Right renal cortex interstitium (tissue), 3 donors: ENCODE measurements around the gene HIRA. TPM values are rescaled to one million over a fixed set of nuclear protein-coding genes. Genes with fewer than 3 reads are reported as not detected.

Source experiments
- DNase-seq, 3 donors: peaks; one replicate each; pipeline ENCODE4 v3.0.0-alpha.2; 2013; ENCODE audit warnings: low read depth in 3 of 3, low spot score in 2 of 3
- polyA plus RNA-seq, 3 donors: library from polyadenylated mRNA; unstranded; fragments of 120-200 nt; gene quantifications; one replicate each; pipeline ENCODE4 v1.2.1, GENCODE V29; 2013; ENCODE audit not compliant: insufficient read length in 3 of 3

The HIRA gene
- polyA plus RNA-seq, 3 donors: 32.3 to 35.5 (median 34.9) TPM

DNA sequence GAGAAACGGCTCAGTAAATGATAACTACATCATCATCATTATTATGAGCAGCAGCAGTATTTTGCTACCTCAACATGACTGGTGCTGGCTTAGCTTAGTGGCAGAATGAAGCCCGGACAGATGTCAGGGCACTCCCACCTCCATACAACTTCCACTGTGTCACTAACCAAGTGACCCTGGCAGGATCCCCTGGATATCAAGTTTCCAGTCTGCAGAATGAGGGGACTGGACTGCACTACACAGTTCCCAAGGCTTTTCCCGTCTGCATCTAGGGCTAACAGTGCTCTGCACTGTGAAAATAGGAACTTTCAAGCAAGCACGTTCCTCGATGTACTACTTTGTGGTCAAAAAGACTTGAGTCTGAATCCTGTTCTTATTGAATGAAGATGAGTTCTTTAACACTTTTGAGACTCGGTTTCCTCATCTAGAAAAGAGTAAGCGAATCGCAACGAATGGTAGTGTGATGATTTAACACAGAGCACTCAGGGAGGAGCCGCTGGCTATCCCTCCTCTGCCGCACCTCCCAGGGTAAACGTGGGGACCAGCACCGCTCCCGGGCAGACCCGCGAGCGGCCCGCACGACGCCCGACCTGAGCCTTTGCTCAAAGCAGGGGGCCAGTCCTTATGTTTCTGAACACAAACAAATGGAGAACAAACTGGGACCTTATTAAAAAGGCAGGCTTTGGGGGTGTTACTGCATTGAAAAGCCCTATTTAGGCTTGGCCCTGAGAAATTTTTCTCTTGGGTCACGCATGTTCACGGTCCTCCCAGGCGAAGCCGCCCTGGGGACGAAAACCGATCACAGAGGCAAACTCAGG is 140.9 kb downstream of the HIRA start:
- DNase-seq: no peak

DNA sequence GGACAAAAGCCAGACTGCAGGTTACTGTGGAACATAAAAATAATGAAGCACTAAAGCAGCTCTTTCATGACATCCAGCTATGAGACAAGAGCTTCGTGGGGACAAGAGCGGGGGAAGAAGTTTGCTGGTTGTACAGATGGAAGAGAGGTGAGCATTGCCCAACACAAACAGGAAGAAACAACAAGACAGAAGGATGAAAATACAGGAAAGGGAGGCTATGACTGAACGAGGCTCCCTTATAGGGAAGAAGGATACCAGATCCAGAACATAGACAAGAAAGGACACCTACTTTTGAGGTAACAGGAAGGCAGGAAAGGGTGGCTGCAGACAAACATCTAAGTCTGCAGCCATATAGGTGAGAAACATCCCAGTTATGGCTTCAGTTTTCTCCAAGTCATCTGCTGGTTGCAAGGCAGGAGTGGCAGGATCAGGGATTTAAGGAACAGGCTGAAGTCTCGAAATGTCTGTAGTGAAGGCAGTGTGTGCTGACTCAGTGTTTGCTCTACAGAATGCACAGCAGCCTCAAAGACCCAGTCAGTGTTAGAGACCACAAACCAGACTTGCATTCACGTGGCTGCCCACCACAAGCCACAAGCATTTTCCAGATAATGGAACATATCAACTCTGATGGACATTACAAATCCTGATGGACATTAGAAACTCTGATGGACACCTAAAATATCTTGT is 141.9 kb downstream of the HIRA start:
- no peak for DNase-seq

DNA sequence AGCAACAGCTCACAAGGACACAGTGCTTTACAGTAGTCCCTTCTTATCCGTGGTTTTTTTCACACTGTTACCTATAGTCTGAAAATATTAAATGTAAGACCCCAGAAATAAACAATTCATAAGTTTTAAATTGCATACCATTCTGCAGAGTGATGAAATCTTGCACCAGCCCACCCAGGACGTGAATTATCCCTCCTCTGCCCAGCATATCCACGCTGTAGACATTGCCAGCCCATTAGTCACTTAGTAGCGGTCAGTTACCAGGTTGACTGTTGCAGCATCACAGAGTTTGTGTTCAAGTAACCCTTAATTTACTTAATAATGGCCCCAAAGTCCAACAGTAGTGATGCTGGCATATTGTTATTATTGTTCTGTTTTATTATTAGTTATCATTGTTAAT is 143.6 kb downstream of the HIRA start:
- DNase-seq: no peak

DNA sequence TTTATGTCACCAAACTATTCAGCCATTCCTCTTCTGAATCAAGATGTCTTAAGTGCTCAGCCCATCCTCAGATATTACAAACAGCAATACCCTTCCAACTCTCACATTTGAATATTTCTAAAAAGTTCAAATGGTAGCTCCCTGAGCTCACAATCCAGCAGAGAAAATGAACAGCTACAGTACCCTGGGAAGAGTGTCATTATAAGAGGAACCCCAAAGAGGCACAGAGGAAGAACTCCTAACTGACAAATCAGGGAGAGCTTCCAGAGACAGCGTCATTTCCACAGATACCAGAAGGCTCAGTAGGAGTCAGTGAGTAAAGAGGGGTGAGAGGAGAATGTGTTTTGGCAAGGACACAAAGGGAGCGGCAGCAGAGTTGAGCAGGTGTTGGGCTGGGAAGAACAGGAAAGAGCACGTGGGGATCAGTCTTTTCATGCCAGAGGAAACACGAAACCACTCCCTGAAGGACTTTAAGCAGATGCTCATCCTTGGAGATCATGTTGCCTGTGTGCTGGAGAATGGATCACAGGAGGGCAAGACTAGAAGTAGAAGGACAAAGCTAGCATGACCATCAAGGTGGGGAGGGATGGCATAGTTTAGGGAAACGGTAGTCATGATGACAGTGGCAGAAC is 144.3 kb downstream of the HIRA start:
- no peak for DNase-seq

DNA sequence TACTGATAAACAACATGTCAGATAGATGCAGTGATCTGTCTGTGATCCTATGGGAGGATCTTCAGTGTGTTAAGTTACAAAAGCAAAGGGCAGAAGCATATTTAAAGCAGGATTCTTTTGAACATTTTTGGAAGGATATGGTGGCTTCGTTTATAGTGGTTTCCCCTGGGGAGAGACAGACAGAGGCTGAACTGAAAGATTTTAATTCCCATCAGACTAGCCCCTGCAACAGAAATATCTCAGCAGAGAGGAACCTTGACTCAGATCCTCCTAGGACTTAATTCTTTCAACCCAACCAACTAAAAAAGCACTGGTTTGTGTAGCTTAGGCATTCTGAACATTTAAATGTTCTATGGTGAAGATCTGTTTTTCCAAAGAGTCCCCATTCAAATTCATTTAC is 145.7 kb downstream of the HIRA start:
- no peak for DNase-seq

Other genes with a start within 250 kb of the HIRA start
- gene CLTCL1, start 140.0 kb downstream of the HIRA start, polyA plus RNA-seq: 1 to 10 TPM; 3.9 to 5.4 (median 4.5) TPM
- gene MRPL40, start 812 bp upstream of the HIRA start, polyA plus RNA-seq: 10 to 100 TPM; 48.1 to 51.3 (median 49.1) TPM
- gene C22orf39, start 16.0 kb upstream of the HIRA start, polyA plus RNA-seq: 10 to 100 TPM; 39.7 to 45.6 (median 44.3) TPM
- 10 to 100 TPM; 67.7 to 77.5 (median 70.7) TPM for gene UFD1, start 47.5 kb upstream of the HIRA start, polyA plus RNA-seq
- gene CDC45, start 48.2 kb upstream of the HIRA start, polyA plus RNA-seq: 10 to 100 TPM; 17.0 to 18.7 (median 18.1) TPM
- 10 to 100 TPM; 16.6 to 24.5 (median 22.2) TPM for gene CLDN5, start 92.7 kb upstream of the HIRA start, polyA plus RNA-seq